GM23248 (cell line): Measurements from ENCODE around the gene CCDC149.

Source experiments
- EZH2 ChIP-seq: fragments of 200-600 bp; sonication (generic); IDR thresholded peaks from 2 replicates; pipeline ENCODE4 v1.6.1; 2018; ENCODE audit warnings: antibody characterized with exemption, mild to moderate bottlenecking; ENCODE audit not compliant: insufficient read depth, poor library complexity, severe bottlenecking
- EZH2phosphoT487 ChIP-seq: fragments of 200-600 bp; sonication (generic); IDR thresholded peaks from 2 replicates; pipeline ENCODE4 v1.6.1; 2018; ENCODE audit warnings: antibody characterized with exemption, moderate library complexity, mild to moderate bottlenecking, low read depth; ENCODE audit not compliant: insufficient read depth

- no peak for TF ChIP-seq EZH2
- TF ChIP-seq EZH2phosphoT487 = no peak
These were observed 116.2 kb downstream of the CCDC149 start for GRCh38 chr4:24796620-24797019.
